Measurements from ENCODE around the gene IL15RA. TPM values are rescaled to one million over a fixed set of nuclear protein-coding genes. Genes with fewer than 3 reads are reported as not detected.

IL15RA gene
- total and polyA plus RNA-seq, 2 donors (not counting 3 experiments of a cell fraction or from before 2014, with no cell fraction given): 18.8 to 20.6 TPM

DNA sequence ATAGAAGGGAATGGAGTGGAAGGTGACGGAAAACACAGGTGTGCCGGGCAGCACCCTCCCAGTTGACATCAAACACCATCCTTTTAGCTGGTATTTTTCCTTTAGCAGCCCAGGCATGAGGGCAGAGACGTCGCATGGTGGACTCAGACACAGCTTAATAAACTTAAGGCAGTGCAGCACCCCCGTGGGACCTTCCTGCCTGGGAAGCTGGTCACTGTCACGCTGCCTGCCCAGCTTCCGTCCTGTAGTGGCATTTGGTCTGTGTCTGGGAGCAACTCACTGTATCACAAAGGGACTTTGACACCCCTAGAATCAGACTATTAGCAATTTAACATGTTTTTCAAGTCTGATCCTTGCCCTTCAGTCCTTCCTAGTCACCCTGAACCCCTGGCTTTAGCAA, 35.8 kb downstream of the IL15RA start:
- ChIA-PET POLR2A (no interaction called here), CTCF (interaction anchor here (1.3 to 1.7 kb wide), 3 partner anchors 12 to 145 kb away, joined by 4 to 5 read pairs (median 4); no protein-coding TSS in a partner anchor)
- H3K36me3 ChIP-seq (ENCODE audit: control insufficient read depth in 2 of 2, extremely low read depth in 1 of 2, insufficient read depth in 2 of 2, low read length in 2 of 2): peaks cover 4 to 17% of the 10 kb centered on the region in 2 experiments
- dilution Hi-C loops (cut with MboI; ENCODE audit: extremely low pct_ligation_motif_present, low sequenced_read_pairs) (no loop called here), intact Hi-C loops (cut with micrococcal nuclease) (no loop called here)
- DNase-seq (ENCODE audit: low read depth, low spot score) (no peak), FAIRE-seq (no peak)
- TF ChIP-seq FOS (IDR thresholded peaks at IDR 0.05; ENCODE audit: borderline replicate concordance, insufficient read depth, low read length): no peak
- no peak for TF ChIP-seq POLR2A (IDR thresholded peaks at IDR 0.05; ENCODE audit: low read depth, low read length)
- TF ChIP-seq JUN (IDR thresholded peaks at IDR 0.05; ENCODE audit: borderline replicate concordance, insufficient read depth, insufficient read length, low read depth): no peak
- TF ChIP-seq, protein P1, sequence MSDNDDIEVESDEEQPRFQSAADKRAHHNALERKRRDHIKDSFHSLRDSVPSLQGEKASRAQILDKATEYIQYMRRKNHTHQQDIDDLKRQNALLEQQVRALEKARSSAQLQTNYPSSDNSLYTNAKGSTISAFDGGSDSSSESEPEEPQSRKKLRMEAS (IDR thresholded peaks at IDR 0.05; ENCODE audit: insufficient read depth, insufficient read length): no peak
- TF ChIP-seq POLR2AphosphoS5 (IDR thresholded peaks at IDR 0.05; ENCODE audit: insufficient read depth, low read depth, low read length): no peak
- no peak for TF ChIP-seq MYC (IDR thresholded peaks at IDR 0.05; ENCODE audit: low read depth, low read length)
- TF ChIP-seq EZH2 (IDR thresholded peaks at IDR 0.05; ENCODE audit: borderline replicate concordance, low read depth, low read length, severe bottlenecking): no peak
- TF ChIP-seq GATA2 (IDR thresholded peaks at IDR 0.05; ENCODE audit: insufficient read depth, insufficient read length, low read depth, low read length): no peak
- TF ChIP-seq, protein P2, sequence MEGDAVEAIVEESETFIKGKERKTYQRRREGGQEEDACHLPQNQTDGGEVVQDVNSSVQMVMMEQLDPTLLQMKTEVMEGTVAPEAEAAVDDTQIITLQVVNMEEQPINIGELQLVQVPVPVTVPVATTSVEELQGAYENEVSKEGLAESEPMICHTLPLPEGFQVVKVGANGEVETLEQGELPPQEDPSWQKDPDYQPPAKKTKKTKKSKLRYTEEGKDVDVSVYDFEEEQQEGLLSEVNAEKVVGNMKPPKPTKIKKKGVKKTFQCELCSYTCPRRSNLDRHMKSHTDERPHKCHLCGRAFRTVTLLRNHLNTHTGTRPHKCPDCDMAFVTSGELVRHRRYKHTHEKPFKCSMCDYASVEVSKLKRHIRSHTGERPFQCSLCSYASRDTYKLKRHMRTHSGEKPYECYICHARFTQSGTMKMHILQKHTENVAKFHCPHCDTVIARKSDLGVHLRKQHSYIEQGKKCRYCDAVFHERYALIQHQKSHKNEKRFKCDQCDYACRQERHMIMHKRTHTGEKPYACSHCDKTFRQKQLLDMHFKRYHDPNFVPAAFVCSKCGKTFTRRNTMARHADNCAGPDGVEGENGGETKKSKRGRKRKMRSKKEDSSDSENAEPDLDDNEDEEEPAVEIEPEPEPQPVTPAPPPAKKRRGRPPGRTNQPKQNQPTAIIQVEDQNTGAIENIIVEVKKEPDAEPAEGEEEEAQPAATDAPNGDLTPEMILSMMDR (IDR thresholded peaks at IDR 0.05; ENCODE audit: extremely low read depth in 1 of 2, insufficient read depth in 1 of 2, low read depth in 1 of 2, low read length in 2 of 2): no peak
- no peak overlapping the region for H3K27ac ChIP-seq (ENCODE audit: insufficient read depth, low read depth, low read length)
- H2AFZ ChIP-seq (ENCODE audit: low read depth, low read length): no peak overlapping the region
- no peaks in the 10 kb centered on the region for H3K79me2 ChIP-seq (ENCODE audit: control insufficient read depth, insufficient read depth, low read length)
- no peak overlapping the region for H3K4me2 ChIP-seq (ENCODE audit: insufficient read depth, low read length)
- H3K9ac ChIP-seq (replicated peaks; ENCODE audit: extremely low read depth, insufficient read depth, low read length): no peak overlapping the region
- H3K9me1 ChIP-seq (replicated peaks; ENCODE audit: control insufficient read depth, extremely low read depth, insufficient read depth, low read length): no peaks in the 10 kb centered on the region
- H3K9me3 ChIP-seq (replicated peaks; ENCODE audit: control insufficient read depth, insufficient read depth, low read length): no peaks in the 10 kb centered on the region
- H3K27me3 ChIP-seq (ENCODE audit: control insufficient read depth in 2 of 2, insufficient read depth in 2 of 2, low read length in 2 of 2): no peaks in the 10 kb centered on the region
- no TSS peak for BruUV-seq (replicated peaks)
- peaks cover 43% of the 10 kb centered on the region for H3K4me1 ChIP-seq (ENCODE audit: control insufficient read depth, extremely low read depth, insufficient read depth, low read length)
- H3K4me3 ChIP-seq (replicated peaks in 1 of 3; ENCODE audit: insufficient read depth in 1 of 3, low read depth in 1 of 3, low read length in 3 of 3): no peak overlapping the region
- no peaks in the 10 kb centered on the region for H4K20me1 ChIP-seq (replicated peaks; ENCODE audit: control insufficient read depth, extremely low read depth, insufficient read depth, low read length)

Measured in endothelial cell of umbilical vein (primary cell).